C4-2B (cell line): Measurements from ENCODE around the gene FOXN3.
"Not testable (repeated sequence)": the region's sequence is repeated elsewhere in the genome, so short reads cannot be mapped to it uniquely, and the experiment has no call there.

Experiments used
- H3K27ac ChIP-seq: fragments of 450-650 bp; 2 replicates; pipeline ENCODE4 v1.5.1; 2017
- CTCF ChIP-seq: fragments of 450-650 bp; conservative IDR thresholded peaks from 2 replicates; pipeline ENCODE4 v1.5.1; 2017; ENCODE audit warnings: mild to moderate bottlenecking
- ZFX ChIP-seq: fragments of 450-650 bp; IDR thresholded peaks from 2 replicates; pipeline ENCODE4 v1.6.1; 2017

The FOXN3 gene

DNA sequence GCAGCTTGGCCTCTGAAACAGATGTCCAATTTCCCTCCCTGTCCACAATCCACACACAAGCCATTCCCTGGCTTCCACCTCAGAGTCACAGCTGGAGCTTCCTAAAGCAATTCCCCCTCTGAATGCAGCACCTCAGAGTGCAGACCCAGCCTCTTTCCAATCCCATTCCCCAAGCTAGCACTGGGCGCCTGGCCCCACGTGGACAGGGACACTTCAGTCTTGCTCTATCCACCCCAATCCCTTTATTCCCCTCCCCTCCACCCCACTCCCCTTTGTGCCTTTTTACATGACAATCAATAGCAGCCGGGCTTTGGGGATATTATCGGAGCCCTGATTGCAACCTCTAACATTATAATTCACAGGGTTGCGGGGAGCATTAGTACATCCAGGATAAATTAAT lies 300.0 kb downstream of the FOXN3 start:
- TF ChIP-seq ZFX (no peak), CTCF (no peak)
- H3K27ac ChIP-seq = no peak overlapping the region

GRCh38 chr14:89114109-89114508 lies 302.9 kb downstream of the FOXN3 start:
- no peak overlapping the region for H3K27ac ChIP-seq

DNA sequence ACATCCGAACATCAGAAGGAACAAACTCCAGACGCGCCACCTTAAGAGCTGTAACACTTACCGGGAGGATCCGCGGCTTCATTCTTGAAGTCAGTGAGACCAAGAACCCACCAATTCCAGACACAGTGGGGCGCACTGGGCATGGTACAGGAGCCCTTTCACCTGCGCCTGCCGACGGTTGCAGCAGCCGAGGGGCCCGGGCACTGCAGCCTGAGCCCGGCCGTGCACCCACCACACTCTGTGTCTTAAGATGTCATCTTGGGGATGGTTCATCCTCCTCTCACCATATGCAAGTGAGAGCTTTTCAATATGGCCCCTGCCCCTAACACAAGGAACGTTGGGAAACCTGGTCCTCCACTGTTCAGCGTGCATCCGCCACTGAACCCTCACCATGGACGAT lies 304.3 kb downstream of the FOXN3 start:
- TF ChIP-seq ZFX = no peak
- TF ChIP-seq CTCF = no peak

More at GRCh38 chr14:89114109-89114508, 302.9 kb downstream of the FOXN3 start:
- TF ChIP-seq ZFX (no peak), CTCF (no peak)

DNA sequence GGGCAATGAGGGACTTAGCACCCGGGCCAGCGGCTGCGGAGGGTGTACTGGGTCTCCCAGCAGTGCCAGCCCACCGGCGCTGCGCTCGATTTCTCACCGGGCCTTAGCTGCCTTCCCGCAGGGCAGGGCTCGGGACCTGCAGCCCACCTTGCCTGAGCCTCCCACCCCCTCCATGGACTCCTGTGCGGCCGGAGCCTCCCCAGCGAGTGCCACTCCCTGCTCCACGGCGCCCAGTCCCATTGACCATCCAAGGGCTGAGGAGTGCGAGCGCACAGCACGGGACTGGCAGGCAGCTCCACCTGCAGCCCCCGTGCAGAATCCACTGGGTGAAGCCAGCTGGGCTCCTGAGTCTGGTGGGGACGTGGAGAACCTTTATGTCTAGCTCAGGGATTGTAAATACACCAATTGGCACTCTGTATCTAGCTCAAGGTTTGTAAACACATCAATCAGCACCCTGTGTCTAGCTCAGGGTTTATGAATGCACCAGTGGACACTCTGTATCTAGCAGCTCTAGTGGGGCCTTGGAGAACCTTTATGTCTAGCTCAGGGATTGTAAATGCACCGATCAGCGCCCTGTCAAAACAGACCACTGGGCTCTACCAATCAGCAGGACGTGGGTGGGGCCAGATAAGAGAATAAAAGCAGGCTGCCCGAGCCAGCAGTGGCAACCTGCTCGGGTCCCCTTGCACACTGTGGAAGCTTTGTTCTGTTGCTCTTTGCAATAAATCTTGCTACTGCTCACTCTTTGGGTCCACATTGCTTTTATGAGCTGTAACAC lies 305.1 kb downstream of the FOXN3 start:
- H3K27ac ChIP-seq = not testable (repeated sequence)

More for the DNA sequence above, 304.3 kb downstream of the FOXN3 start:
- no peak overlapping the region for H3K27ac ChIP-seq

GRCh38 chr14:89111232-89111631 lies 305.8 kb downstream of the FOXN3 start:
- not testable (repeated sequence) for H3K27ac ChIP-seq

DNA sequence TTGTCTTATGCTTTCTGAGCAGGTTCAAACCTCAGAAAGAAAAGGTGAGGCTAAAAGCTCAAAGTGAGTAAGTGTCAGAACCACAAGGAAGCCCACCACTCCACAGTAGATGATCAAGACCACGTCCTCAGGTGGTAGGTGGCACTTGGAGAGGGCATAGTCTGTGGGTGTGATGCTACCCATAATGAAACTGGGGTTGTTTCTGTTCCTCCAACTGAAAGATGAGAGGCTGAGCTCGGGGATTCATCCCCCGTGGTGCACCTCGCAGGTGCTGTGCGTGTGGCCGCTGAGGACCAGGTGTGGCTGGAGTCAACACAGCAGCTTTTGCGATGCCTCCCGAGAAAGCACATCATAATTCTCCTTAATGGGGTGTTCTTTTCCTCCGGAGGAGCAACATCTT lies 306.9 kb downstream of the FOXN3 start:
- no peak for TF ChIP-seq ZFX
- no peak for TF ChIP-seq CTCF
- H3K27ac ChIP-seq = no peak overlapping the region

DNA sequence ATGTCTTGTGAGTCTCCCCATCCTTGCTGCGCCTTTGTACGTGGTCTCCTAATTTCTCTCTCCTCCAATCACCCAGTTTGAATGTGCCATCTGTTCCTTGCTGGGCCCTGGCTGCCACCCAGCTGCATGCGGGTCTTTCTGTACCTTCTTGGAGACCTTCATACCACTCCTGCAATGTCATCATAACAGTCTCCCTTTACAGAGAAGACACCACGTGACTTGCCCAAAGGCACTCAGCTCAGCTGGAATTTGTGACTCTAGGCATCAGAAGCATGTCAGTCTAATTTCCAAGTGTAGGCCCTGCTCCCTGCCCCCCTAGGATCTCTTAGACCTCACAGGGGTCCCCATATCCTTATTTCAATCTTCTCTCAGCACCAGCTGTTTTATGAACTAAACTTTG lies 308.4 kb downstream of the FOXN3 start:
- no peak overlapping the region for H3K27ac ChIP-seq
- no peak for TF ChIP-seq ZFX
- no peak for TF ChIP-seq CTCF

DNA sequence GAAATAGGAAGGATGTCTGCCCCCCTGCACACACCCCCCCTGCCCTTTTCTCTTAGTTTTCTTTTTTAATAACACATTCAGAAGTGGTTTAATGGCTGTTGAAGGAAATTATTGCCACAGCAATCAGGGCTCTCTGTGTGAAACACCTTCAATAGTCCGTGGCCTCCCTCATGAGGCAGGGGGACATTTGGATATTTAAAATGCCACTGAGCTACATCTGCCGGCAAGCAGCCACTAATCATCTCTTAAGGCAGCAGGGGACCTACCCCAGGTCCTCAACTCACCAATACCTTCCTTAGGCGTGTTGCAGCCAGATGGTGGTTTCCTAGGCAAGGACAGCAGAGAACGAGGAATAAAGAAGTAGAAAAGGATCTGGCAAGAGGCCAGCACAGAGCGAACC lies 309.4 kb downstream of the FOXN3 start:
- H3K27ac ChIP-seq = no peak overlapping the region
- TF ChIP-seq CTCF (no peak), ZFX (no peak)
